Tibial nerve (tissue), 4 donors: ENCODE results near the gene PDXP. TPM values are rescaled to one million over a fixed set of nuclear protein-coding genes. Genes with fewer than 3 reads are reported as not detected.

ENCODE experiments used
- DNase-seq, 2 donors: peaks; one replicate each; pipeline ENCODE4 v3.0.0-alpha.2; 2019; ENCODE audit warnings: low spot score in 2 of 2
- H3K27ac ChIP-seq, 4 donors: fragments of 200-600 bp; sonication (generic) in 3 of 4; one replicate each; pipeline ENCODE4 v1.5.1; 2017 to 2019; ENCODE audit warnings: mild to moderate bottlenecking in 1 of 4
- H3K27me3 ChIP-seq, 2 donors: fragments of 200-600 bp; sonication (generic) in 1 of 2; one replicate each; pipeline versions ENCODE4 v1.5.1 to v1.6.0; 2017 to 2019
- H3K36me3 ChIP-seq, 3 donors: fragments of 200-600 bp; sonication (generic); one replicate each; pipeline ENCODE4 v1.5.1; 2018 to 2019
- H3K4me1 ChIP-seq, 4 donors: fragments of 200-600 bp; sonication (generic) in 3 of 4; one replicate each; pipeline ENCODE4 v1.5.1; 2017 to 2019
- H3K4me3 ChIP-seq, 4 donors: fragments of 200-600 bp; sonication (generic) in 3 of 4; one replicate each; pipeline ENCODE4 v1.5.1; 2017 to 2019; ENCODE audit warnings: mild to moderate bottlenecking in 1 of 4, moderate library complexity in 1 of 4
- H3K9me3 ChIP-seq, 4 donors: fragments of 200-600 bp; sonication (generic) in 3 of 4; one replicate each; pipeline ENCODE4 v1.5.1; 2017 to 2019
- CTCF ChIP-seq, 5 experiments: fragments of 200-600 bp in 3 of 5; fragments of 450-650 bp in 2 of 5; sonication (generic) in 3 of 5; IDR thresholded peaks; one replicate each; pipeline ENCODE4 v1.5.1; 2016 to 2019; ENCODE audit warnings: antibody characterized with exemption in 5 of 5, mild to moderate bottlenecking in 3 of 5, moderate library complexity in 2 of 5
- EP300 ChIP-seq, 2 donors: sonication (generic); formaldehyde crosslinking; IDR thresholded peaks; one replicate each; pipeline ENCODE4 v1.6.1; 2017; ENCODE audit warnings: antibody characterized with exemption in 2 of 2, mild to moderate bottlenecking in 1 of 2
- POLR2A ChIP-seq, 2 donors: fragments of 450-650 bp; IDR thresholded peaks; one replicate each; pipeline ENCODE4 v1.6.1; 2017; ENCODE audit warnings: antibody characterized with exemption in 2 of 2, mild to moderate bottlenecking in 2 of 2, moderate library complexity in 2 of 2
- WGBS, 2 donors: methylation state at CpG; one replicate each; pipeline ENCODE4 v1.1.5; 2018; 5-methylcytosine and 5-hydroxymethylcytosine counted together
- total RNA-seq, 4 donors: library from RNA; depleted of rRNA; stranded (reverse); fragments of >200 nt; gene quantifications; one replicate each; pipeline ENCODE4 v1.1.0, GENCODE V29; 2016

The PDXP gene
- total RNA-seq, 4 donors from 2014 or later: 14.7 to 19.7 (median 16.2) TPM

GRCh38 chr22:37662039-37662438 is 3.5 kb downstream of the PDXP start:
- H3K4me3 ChIP-seq: no peak overlapping the region
- H3K4me1 ChIP-seq: peaks cover 0 to 75% (median 29%) of the 10 kb centered on the region in 4 donors
- H3K9me3 ChIP-seq: no peaks in the 10 kb centered on the region
- peaks cover 0 to 13% (median 0%) of the 10 kb centered on the region in 3 donors for H3K36me3 ChIP-seq
- H3K27ac ChIP-seq: peak overlapping the region; percentile 47 to 90 (median 86)
- WGBS, 2 donors: 64 to 69% methylated on average over 5 of the region's 5 CpGs
- no peak for DNase-seq
- TF ChIP-seq CTCF (IDR thresholded peaks at IDR 0.05) (no peak), POLR2A (IDR thresholded peaks at IDR 0.05) (no peak), EP300 (IDR thresholded peaks at IDR 0.05) (no peak)
- H3K27me3 ChIP-seq: no peaks in the 10 kb centered on the region

- peak overlapping the region; percentile 51 to 90 (median 78) for H3K27ac ChIP-seq
- WGBS, 2 donors: 65 to 69% methylated on average over 16 of the region's 16 CpGs
Measured at GRCh38 chr22:37663521-37664140, 5.1 kb downstream of the PDXP start.

GRCh38 chr22:37664249-37665101 is 6.0 kb downstream of the PDXP start:
- no peak for TF ChIP-seq CTCF (IDR thresholded peaks at IDR 0.05)
- no peak for TF ChIP-seq POLR2A (IDR thresholded peaks at IDR 0.05)
- TF ChIP-seq EP300 (IDR thresholded peaks at IDR 0.05): peak in 1 of 2 donors; percentile 71
- H3K4me1 ChIP-seq: peaks cover 0 to 77% (median 22%) of the 10 kb centered on the region in 4 donors
- no peaks in the 10 kb centered on the region for H3K9me3 ChIP-seq
- H3K27ac ChIP-seq: peak overlapping the region; percentile 51 to 90 (median 78)
- peaks cover 0 to 18% (median 0%) of the 10 kb centered on the region in 3 donors for H3K36me3 ChIP-seq
- no peaks in the 10 kb centered on the region for H3K27me3 ChIP-seq
- WGBS, 2 donors: 26 to 56% methylated on average over 16 of the region's 16 CpGs
- DNase-seq: peak in 1 of 2 donors; percentile 38
- no peak overlapping the region for H3K4me3 ChIP-seq

More at GRCh38 chr22:37663521-37664140, 5.1 kb downstream of the PDXP start:
- peaks cover 0 to 18% (median 0%) of the 10 kb centered on the region in 3 donors for H3K36me3 ChIP-seq
- DNase-seq: no peak
- H3K9me3 ChIP-seq: no peaks in the 10 kb centered on the region
- H3K27me3 ChIP-seq: no peaks in the 10 kb centered on the region
- peaks cover 0 to 81% (median 24%) of the 10 kb centered on the region in 4 donors for H3K4me1 ChIP-seq
- no peak overlapping the region for H3K4me3 ChIP-seq
- TF ChIP-seq POLR2A (IDR thresholded peaks at IDR 0.05): no peak
- no peak for TF ChIP-seq EP300 (IDR thresholded peaks at IDR 0.05)
- TF ChIP-seq CTCF (IDR thresholded peaks at IDR 0.05): no peak

- DNase-seq: no peak
- Histone ChIP-seq H3K27me3 (no peaks in the 10 kb centered on the region), H3K4me1 (peaks cover 0 to 66% (median 12%) of the 10 kb centered on the region in 4 donors), H3K36me3 (peaks cover 0 to 18% (median 0%) of the 10 kb centered on the region in 3 donors), H3K4me3 (no peak overlapping the region), H3K9me3 (no peaks in the 10 kb centered on the region), H3K27ac (peak overlapping the region; percentile 51 to 90 (median 70))
- TF ChIP-seq POLR2A (IDR thresholded peaks at IDR 0.05): no peak
- TF ChIP-seq EP300 (IDR thresholded peaks at IDR 0.05): no peak
- no peak for TF ChIP-seq CTCF (IDR thresholded peaks at IDR 0.05)
- 61 to 80% methylated on average over 13 to 22 of the region's 24 CpGs for WGBS, 2 donors
Measured at GRCh38 chr22:37665487-37665886, 7.0 kb downstream of the PDXP start.

GRCh38 chr22:37669586-37669985 is 11.1 kb downstream of the PDXP start:
- Histone ChIP-seq H3K36me3 (peaks cover 0 to 18% (median 0%) of the 10 kb centered on the region in 3 donors), H3K27me3 (no peaks in the 10 kb centered on the region), H3K4me3 (no peak overlapping the region), H3K27ac (no peak overlapping the region), H3K9me3 (no peaks in the 10 kb centered on the region), H3K4me1 (peaks cover 7 to 72% (median 22%) of the 10 kb centered on the region in 4 donors)
- 39 to 52% methylated on average over 6 of the region's 6 CpGs for WGBS, 2 donors
- no peak for TF ChIP-seq POLR2A (IDR thresholded peaks at IDR 0.05)
- TF ChIP-seq CTCF (IDR thresholded peaks at IDR 0.05): no peak
- TF ChIP-seq EP300 (IDR thresholded peaks at IDR 0.05): no peak
- no peak for DNase-seq
